ENCODE measurements around the gene PFN2.
"Not testable (repeated sequence)": the region's sequence is repeated elsewhere in the genome, so short reads cannot be mapped to it uniquely, and the experiment has no call there.

PFN2 gene, protein sequence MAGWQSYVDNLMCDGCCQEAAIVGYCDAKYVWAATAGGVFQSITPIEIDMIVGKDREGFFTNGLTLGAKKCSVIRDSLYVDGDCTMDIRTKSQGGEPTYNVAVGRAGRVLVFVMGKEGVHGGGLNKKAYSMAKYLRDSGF

DNA sequence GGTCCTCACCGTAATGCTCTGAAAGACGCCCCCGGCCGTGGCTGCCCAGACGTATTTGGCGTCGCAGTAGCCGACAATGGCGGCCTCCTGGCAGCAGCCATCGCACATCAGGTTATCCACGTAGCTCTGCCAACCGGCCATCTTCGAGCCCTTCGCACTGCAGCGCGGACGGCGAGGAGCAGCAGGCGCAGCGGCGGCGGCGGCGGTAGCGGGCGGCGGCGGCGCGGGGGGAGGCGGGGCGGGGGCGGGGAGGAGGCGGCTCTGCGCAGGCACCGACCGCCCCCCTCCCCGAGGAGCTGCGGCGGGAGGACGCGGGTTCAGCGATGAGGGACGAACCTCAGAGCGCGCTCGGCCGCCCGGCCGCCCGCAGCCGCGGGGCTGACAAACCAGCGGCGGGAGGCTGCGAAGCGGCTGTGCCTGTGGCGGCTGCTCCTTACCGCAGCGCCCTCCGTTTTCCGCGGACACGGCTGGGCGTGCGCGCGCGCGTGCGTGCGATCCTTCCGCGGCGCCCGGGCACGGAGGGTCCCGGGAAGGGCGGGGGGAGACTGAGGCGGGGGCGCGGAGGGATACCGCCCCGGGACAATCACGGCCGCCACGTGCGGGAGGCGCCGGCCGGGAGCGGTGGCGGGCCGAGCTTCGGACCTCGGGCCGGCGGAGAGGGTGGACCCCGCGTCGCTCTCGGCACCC lies at the start of gene PFN2:
Gene PFN2, minus strand, starts transcription at position 180 of the 687 bp plus-strand sequence. Its CDS starts 39 bp downstream, at position 141.
- DNase-seq: peak; percentile 92

DNA sequence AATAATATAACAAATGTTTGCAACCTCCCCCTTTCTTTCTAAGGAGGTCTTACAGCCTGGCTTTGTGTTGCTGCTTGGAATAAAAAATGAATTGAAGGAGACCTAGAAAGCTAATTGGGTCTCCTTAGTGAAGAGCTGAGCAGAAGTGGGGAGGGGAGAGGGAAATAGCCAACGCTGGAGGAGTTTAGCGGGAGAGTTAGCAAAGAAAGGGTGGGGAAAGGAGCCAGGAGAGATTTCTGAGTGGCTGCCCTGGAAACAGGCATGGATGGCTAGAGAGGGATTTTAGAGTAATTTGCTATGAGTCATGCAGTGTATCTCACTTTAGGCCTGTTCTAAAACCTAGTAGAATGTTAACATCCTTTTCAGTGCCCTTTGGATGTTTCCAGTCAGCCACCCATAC lies 45.2 kb upstream of the PFN2 start:
- no peak for DNase-seq

DNA sequence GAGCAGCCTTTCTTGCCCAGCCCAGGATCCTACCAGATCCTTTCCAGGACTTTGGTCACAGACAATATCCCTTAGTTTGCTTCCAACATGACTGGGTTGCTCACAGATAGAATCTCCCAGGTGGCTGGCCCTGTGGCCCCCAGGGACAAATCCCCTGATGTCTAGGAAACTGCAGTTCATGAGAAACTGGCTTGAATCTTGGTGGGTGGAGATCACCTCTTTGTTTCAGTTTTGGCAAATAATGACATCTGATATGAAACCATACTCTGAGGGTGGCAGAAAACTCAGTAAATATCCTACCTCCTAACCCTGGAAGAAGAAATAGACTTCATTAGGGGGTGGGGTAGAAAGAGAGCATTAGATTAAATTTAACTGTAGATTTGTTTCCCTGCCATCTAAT lies 44.1 kb upstream of the PFN2 start:
- DNase-seq: no peak

DNA sequence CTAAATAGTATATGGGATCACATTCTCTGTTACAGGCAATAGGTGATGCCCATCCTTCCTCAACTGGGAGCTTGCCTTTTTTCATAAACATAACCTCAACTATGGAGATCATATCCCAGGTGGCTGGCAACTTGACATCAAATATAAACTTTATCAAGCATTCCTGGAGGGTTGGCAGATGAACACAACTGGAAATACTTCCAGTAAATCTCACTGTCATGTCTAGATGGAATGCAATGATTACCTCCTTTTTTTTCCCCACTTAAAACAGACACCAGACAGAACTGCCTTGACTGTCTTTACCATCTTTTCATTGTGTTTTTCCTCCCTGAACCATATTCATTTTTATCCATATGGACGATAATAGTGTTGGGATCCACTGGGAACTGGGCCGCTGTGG lies 43.1 kb upstream of the PFN2 start:
- no peak for DNase-seq

DNA sequence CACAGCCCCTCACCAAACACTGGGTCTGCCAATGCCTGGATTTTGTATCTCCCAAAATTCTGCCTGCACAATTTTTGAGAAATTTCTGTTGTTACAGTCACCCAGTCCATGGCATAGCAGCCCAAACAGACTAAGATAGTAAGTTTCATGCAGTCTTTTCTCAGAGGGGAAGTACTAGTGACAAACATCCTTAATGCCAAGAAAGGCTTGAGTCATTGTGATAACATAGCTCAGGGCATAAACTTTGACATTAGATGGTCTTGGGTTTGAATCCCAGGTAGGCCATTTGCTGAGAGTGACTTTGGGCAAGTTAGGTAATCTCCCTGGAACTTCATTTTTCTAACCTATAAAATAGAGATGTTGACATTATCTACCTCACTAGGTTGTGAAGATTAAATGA lies 36.1 kb upstream of the PFN2 start:
- no peak for DNase-seq

DNA sequence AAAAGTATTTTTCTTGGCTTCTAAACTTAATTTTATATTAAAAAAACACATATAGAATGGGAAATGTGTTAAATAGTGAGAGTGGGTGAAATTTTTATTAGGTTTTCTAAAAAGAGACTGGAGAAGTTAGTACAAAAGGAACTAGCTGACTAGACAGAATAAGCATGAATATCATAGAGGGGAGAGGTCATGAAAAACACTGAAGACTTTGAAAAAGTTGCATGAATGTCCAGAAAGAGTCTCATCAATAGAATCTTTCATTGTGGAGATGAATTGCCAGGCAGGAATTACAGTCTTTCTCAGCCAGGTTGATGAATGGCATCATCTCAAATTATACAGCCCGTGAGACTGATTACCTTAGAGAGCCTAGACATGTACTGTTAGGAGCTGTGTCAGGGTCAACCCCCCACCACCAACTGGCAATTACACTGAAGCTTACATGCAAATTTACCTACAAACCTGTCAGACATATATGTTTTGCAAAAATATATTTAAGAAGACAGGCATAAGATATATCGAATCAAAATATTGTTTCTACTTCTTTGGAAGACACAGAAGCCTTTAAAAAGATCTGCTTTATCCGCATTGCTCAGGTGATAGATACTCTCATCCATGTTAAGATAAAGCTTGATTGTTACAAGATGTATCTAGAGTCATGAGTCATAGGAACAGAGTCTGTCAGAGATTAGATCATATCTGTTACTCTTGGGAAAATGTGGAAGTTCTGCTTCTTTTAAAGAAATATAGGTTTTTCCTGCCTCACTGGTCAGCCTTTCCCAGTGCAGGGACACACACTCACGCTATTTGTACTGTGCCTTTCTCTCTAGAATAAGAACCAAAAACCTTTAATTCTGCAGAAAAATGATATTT lies 34.8 kb upstream of the PFN2 start:
- DNase-seq: no peak

DNA sequence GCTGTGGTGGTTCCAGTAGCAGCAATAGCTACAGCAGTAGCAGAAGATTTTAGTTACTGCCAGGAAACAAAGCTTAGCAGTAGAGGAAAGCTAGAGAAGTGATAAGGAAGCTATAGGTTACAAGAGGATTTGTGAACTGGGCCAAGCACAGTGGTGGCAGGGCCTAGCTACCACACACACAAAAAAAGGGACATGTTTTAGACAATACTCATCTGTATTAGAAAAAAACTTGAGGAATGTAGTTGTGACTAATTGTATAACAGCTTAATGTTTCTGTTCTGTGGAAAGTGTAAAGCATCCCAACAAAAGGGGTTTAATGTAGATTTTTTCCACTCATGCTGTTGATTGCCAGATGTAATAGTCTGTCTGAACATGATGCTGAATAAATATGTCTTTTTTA lies 29.9 kb upstream of the PFN2 start:
- DNase-seq: no peak

DNA sequence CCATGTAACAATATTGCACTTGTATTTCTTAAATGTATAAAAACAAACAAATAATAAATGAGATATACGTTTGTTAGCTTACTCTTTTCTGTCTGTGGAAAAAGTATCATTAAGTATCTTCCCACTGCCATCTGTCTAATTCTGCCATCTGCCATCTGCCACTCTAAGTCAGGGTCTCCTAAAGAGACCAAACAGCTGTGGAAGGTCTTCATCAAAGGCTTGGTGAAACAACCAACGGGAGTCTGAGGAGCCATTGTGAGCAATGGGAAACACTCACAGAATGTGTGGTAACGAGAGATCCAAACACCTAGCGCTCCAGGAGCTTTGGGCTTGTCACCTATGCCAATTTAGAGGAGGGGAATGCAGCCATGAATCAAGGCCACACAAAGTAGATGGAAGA lies 28.7 kb upstream of the PFN2 start:
- DNase-seq: no peak

DNA sequence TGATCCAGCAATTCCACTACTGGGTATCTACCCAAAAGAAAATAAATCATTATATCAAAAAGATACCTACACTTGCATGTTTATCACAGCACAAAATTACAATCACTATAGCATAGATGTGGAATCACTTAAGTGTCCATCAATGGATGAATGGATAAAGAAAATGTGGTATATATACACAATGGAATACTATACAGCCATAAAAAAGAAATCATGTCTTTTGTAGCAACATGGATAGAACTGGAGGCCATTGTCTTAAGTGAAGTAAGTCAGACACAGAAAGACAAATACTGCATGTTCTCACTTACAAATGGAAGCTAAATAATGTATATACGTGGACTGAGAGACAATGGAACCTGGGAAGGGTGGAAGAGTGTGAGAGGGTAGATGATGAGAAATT lies 28.3 kb upstream of the PFN2 start:
- DNase-seq: no peak

DNA sequence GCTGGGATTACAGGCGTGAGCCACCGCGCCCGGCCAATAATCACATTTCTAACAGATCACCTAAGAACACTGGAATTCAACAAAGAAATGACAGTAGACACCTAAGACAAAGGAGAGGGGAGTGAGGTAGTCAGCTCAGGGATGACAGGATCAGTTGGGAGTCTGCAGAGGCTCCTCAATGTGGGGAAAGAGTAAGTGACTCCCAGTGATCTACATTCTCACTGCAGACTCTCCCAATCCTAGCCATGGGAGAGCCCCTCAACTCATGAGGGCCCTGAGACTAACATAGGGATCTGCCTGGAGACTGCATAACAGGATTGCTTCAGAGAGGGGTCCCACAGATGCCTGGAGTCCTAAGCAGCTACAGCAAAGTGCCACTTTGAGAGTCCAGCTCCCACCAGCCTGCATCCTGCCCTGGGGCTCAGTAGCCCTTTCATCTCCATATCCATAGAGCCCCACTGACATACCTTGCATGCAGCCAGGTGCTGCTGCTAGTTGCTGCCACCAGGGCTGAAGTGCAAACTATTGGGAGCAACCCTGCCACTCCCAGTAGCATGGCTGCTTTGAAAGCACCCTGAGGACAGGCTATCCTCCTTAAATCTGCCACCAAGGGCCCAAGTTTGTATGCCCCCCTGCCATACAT lies 21.8 kb upstream of the PFN2 start:
- no peak for DNase-seq

DNA sequence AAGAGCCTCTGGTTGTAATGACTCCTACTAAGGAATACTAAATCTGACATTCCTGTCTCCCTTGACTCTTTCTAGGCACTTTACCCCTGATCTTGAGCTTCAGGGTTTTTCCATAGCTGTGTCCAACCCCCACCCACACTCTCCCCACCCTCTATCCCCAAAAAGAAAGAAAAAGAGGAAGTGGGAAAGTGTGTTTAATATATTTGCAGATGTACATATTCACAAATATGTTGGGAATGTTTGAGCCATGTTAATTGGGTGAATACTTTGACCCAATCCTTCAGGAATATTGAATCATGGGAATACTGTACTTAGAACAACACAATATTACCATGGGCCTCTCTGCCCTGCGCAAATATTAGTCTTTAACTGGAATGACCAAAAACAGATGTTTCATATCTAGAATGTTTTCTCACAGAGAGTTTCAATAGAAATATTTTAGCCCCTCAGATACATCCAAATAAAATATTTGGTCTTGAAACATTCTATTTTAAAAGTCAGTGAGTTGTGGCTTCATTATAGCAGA lies 19.8 kb upstream of the PFN2 start:
- DNase-seq: no peak

DNA sequence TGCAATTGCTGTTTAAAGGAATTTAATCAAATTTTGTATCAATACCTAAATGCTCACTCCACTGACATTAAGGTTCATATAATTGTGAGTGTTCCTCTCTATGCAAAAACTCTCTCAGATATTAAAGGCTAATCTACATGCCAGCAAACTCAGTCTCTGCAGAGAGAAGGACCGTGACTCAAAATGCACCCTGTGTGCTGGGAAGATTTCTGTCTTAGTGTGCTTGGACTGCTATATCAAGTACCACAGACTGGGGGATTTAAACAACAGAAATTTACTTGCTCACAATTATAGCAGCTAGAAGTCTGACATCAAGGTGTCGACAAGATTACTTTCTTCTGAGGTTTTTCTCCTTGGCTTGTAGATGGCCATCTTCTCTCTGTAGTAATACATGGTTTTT lies 18.6 kb upstream of the PFN2 start:
- DNase-seq: no peak

DNA sequence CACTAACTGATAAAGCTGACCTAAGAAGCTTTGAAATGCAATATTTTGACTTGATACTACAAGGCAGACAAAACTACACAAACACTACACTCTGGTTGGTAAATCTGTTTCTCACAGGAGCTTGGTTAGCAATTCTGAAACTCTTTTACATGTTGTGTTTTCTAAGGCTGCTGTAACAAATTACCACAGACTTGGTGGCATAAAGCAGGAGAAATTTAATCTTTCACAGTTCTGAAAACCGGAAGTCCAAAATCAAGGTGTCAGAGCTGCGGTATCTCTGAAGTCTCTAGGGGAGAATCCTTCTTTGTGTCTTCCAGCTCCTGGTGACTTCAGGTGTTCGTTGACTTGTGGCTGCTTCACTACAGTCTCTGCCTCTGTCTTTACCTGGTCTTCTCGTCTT lies 12.9 kb upstream of the PFN2 start:
- DNase-seq: no peak

DNA sequence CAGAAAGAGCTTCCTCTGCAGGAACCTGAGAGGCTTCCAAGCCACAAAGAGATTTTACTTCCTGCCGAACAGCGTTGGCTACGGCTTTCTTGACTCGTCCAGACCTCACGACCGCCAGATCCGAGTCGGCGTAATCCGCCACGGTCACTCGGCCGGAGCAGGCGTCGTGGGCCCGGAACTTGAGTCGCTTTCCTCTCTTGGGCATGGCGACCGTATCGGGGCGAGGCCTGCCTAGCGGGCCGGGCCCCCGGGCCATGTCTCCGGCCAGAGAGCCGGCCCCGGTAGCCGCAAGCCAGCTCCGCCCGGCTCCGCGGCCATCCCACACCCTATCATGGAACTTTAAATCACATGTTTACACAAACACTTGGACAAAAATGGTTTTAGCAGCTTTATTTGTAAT lies 12.4 kb upstream of the PFN2 start:
- not testable (repeated sequence) for DNase-seq

DNA sequence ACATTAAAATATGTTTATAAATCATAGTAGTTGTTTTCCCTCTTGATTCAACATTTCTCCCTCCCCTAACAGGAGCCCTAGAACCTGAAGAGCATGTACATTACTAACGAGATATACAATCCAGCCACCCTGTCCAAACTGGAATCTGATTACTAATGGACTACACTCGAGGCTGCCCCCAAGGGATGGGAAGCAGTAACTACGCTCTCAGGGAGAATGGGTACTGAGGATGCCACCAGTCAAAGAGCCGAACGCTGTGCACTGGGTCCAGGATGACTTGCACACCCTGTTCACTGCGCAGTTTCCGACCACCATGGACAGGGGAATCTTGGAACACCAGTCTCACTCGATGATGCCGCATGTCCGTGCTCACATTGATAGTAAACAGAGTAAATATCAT lies 11.3 kb upstream of the PFN2 start:
- DNase-seq: not testable (repeated sequence)

DNA sequence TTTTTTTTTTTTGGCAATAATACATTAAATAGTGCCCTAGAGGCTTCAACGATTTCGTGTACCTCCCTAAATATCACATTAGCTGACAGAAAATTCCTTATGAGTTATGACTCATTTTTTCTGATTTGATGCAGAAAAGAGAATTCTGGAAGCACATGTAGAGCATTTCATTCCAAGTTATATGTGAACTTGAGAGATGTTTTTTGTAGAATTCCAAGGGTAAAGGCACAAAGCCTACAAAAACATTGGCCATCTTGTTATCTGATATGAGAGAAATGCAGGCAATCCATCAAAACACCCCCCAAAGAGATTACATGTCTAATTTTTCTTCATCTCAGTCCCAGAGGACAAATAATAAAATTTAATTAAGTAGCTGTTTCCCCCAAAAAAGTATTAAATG lies 6.7 kb upstream of the PFN2 start:
- no peak for DNase-seq

DNA sequence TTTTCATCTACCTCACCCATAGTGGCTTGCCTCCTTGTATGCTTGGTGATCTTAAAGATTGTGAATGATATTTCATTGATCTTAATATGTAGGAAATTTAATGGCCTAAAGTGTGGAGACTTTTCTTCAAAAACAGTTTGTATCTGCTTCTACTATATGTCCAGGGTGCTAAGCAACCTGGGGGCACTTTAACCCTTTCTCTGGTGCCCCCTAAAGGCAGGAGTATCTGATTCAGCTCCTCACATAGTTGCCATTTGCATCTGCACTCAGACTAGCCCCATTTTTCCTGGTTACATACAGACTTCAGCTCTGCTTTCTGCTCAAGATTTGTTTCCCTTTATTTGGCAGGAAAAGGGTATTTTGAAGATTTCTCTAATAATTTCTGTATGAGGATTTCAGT lies 5.2 kb upstream of the PFN2 start:
- DNase-seq: no peak

DNA sequence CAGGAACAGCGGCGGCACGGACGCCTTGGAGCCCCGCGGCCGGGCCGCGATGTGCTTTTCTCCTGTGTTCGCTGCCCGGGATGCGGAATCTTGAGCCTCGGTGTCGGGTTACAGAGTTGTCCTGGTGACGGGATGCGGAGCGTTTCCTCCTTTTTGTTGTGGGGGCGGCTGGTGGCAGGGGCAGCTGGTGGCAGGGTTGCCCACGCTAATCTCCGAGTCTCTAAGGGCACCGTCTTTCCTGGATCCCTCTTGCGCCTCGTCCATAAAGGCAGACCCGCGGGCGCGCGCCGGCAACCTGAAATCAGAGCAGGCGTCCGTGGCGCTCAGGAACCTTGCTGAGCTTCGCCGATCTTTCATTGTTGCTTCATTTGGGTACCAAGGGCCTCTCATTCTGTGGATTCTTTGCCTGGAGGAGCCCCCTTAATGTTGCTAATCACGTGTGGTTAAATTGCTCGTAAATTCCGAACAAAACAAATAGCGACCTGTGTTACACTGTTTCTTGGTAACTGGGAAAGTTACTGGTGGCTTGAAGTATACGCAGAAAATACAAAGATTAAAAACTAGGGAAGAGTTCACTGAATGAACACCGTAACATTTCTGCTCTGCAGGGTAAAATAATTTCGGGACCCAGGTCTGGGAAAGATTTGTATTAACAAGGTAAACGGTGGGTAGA lies 844 bp upstream of the PFN2 start:
- peak; percentile 88 for DNase-seq

DNA sequence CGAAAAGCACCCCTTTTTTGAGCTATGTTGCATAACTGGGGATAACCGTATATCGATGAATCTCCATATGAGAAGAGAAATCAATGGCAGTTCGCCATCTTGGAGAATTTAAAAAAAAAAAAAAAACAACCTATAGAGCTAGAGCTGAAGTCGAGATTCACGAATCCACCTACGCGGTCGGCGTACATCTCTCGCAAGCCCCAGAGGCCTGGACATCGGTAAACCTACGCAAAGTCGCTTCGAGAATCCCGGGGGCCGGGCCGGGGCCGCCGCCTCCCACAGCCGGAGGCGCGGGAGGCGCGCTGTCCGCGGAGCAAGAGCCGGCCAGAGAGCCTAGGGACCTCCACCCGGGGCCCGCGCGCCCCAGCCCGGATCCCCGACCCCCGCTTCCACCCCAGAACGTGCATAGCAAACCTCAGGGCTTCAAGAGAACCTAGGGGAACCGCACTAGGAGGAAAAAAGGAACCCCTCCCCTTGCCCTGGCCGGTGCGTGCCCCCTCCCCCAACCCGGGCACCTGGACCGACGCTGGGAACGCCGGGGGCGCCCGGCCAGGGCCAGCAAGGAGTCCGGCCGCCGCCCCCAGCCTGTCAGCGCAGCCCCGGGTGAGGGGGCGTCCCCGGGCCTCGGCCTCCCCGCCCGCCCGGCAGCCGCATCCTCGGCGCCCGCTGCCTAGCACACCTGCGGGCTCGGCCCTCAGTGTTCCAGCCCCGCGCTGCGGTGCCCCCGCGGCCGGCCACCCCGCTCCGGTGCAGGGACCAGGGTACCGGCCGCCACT lies 567 bp downstream of the PFN2 start:
- DNase-seq: peak; percentile 90

DNA sequence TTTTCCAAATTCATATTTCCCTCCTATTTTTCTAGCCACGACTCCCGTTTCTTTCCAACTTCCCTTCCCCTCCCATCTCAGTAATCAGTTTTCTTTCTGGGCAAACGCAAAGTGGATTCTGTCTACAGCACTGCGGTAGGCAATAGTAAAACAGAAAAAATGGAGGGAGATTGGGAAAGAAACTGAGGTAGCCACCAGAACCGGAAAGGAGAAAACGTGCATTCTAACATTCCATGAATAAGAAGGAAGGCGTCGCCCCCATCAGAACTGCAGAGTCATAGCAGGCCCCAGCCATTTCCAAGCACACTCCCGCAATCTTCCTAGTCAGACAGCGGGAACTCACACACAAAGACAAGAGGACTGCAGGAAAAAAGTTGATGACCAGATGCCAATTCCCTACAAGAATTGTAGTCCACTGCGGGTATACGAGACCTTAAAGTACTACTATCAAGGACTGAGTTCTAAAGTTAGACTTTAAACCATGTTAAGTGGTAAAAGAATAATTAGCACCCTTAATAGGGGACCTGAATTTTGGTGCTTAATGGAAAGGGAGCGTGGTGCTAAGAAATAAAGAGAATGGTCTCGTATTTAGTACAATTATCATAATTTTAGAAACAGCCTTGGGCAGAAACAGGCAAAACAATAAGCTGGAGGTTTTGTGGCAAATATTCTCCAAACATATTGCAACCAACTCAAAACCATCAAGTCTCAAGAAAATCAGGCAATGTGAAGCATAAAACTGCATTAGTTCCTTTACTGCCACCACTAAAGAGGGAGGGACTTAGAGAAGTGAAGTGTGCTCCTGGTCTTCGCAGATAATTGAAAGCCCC lies 1.4 kb downstream of the PFN2 start:
- peak; percentile 70 for DNase-seq

DNA sequence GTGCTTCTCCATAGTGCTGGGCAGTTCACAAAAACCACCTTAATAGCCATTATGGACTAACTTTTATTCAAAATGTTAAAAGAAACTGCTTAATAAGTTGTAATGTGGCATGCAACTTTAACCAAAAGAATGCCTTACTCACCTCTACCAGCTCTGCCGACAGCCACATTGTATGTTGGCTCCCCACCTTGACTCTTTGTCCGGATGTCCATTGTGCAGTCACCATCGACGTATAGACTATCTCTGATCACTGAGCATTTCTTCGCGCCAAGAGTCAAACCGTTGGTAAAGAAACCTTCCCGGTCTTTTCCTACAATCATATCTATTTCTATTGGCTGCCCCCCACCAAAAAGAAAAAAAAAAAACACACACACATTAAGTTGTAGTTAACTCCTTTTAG lies 2.5 kb downstream of the PFN2 start:
- no peak for DNase-seq

Data from right forelimb (tissue), 1 donor.